Coronary artery (tissue), 2 donors: ENCODE measurements around the gene CDH6.

ENCODE experiments used
- DNase-seq: peaks from one replicate; pipeline ENCODE4 v3.0.0-alpha.2; 2017; ENCODE audit warnings: low spot score
- H3K27ac ChIP-seq, 2 donors: fragments of 200-600 bp; sonication (generic); one replicate each; pipeline ENCODE4 v1.5.1; 2016 to 2019
- H3K4me3 ChIP-seq: fragments of 200-600 bp; sonication (generic); 2 replicates; pipeline ENCODE4 v1.5.1; 2016; ENCODE audit warnings: mild to moderate bottlenecking, moderate library complexity
- TF ChIP-seq, protein P1 (sequence below): fragments of 200-600 bp; sonication (generic); IDR thresholded peaks from one replicate; pipeline ENCODE4 v1.5.1; 2019; ENCODE audit warnings: antibody characterized with exemption

The CDH6 gene

DNA sequence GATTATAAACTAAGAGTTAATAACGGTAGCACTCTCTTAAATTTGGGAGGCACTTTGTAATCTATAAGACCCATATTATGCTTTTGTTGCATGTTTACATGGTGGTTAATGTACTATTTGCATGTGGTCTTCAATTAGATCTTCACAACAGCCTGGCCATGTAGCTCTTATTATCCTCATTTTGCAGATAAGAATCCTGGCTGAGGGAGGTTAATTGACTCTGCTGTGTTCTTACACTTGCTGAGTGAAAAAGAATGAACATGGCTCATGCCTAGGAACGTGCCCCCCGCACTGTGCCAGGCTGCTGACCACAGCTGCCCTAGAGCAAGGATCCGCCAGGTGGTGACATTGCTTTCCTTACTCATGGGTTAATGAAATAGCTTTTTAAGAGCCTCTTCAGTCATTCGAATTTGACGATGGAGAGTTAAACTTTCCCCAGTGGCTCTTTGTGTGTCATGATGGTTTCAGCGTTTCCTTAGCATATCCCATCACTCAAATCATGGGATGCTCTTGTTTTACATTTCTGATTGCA is 97.9 kb downstream of the CDH6 start:
- Histone ChIP-seq H3K27ac (no peak overlapping the region), H3K4me3 (no peak overlapping the region)
- TF ChIP-seq, protein P1, sequence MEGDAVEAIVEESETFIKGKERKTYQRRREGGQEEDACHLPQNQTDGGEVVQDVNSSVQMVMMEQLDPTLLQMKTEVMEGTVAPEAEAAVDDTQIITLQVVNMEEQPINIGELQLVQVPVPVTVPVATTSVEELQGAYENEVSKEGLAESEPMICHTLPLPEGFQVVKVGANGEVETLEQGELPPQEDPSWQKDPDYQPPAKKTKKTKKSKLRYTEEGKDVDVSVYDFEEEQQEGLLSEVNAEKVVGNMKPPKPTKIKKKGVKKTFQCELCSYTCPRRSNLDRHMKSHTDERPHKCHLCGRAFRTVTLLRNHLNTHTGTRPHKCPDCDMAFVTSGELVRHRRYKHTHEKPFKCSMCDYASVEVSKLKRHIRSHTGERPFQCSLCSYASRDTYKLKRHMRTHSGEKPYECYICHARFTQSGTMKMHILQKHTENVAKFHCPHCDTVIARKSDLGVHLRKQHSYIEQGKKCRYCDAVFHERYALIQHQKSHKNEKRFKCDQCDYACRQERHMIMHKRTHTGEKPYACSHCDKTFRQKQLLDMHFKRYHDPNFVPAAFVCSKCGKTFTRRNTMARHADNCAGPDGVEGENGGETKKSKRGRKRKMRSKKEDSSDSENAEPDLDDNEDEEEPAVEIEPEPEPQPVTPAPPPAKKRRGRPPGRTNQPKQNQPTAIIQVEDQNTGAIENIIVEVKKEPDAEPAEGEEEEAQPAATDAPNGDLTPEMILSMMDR = no peak
- no peak for DNase-seq

- H3K27ac ChIP-seq = no peak overlapping the region
- DNase-seq = no peak
- H3K4me3 ChIP-seq = no peak overlapping the region
- TF ChIP-seq, protein P1 = no peak
These were observed 107.0 kb downstream of the CDH6 start for GRCh38 chr5:31300501-31300900.

DNA sequence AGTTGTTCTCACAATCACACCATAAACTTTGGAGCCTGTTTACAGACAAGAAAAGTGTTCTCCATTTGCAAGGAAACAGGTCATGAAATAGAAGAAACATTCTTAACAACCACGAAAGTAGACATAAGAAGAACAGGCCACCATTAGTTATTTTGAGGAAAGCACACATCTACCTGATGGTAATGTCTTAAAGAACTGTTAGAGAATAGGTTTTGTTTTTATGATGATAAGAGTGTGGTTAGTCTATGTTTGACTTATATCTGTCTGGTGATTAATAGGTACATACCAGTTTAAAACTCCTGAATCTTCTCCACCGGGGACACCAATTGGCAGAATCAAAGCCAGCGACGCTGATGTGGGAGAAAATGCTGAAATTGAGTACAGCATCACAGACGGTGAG is 108.3 kb downstream of the CDH6 start:
- no peak overlapping the region for H3K27ac ChIP-seq
- TF ChIP-seq, protein P1 = no peak
- no peak overlapping the region for H3K4me3 ChIP-seq
- DNase-seq = no peak

- H3K4me3 ChIP-seq = no peak overlapping the region
- no peak overlapping the region for H3K27ac ChIP-seq
- TF ChIP-seq, protein P1 = no peak
These were observed 110.2 kb downstream of the CDH6 start for GRCh38 chr5:31303688-31304087.

GRCh38 chr5:31317665-31318064 is 124.2 kb downstream of the CDH6 start:
- Histone ChIP-seq H3K4me3 (no peak overlapping the region), H3K27ac (no peak overlapping the region)
- DNase-seq = no peak
- TF ChIP-seq, protein P1 = no peak

More at GRCh38 chr5:31303688-31304087, 110.2 kb downstream of the CDH6 start:
- DNase-seq = no peak

DNA sequence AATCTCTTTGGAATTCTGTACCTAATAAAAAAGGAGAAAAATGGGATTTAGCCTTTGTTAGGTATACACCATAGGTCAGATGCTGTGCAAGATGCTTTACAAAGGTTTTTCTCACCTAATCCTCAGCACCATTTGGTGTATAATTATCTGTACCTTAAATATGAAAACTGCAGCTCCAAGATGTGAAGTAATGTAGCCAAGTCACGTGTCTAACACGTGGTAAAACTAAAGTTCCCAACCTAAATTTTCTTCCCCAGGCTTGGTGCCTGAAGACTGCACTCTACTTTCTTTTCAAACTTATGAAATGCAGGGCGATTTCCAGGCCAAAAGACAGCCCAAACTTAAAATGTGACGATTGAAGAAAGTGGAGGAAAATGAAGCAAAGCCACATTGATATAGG is 125.8 kb downstream of the CDH6 start:
- Histone ChIP-seq H3K27ac (no peak overlapping the region), H3K4me3 (no peak overlapping the region)
- DNase-seq = no peak
- TF ChIP-seq, protein P1 = no peak

GRCh38 chr5:31322946-31323345 is 129.5 kb downstream of the CDH6 start:
- TF ChIP-seq, protein P1 = no peak
- Histone ChIP-seq H3K4me3 (no peak overlapping the region), H3K27ac (no peak overlapping the region)
- no peak for DNase-seq
